ENCODE results near the gene ATP9A. TPM values are rescaled to one million over a fixed set of nuclear protein-coding genes. Genes with fewer than 3 reads are reported as not detected.

ATP9A gene
- total and polyA plus RNA-seq, 2 donors from 2014 or later = 7.1 to 40.2 TPM

- H3K27ac ChIP-seq (ENCODE audit: low read depth in 2 of 2, low read length in 2 of 2) = no peak overlapping the region
- no peak overlapping the region for H3K4me3 ChIP-seq (ENCODE audit: low read length in 3 of 3)
- H3K4me1 ChIP-seq (ENCODE audit: control insufficient read depth in 2 of 3, insufficient read depth in 2 of 3, low read depth in 1 of 3, low read length in 3 of 3) = no peaks in the 10 kb centered on the region
- peaks cover 0 to 7% (median 2%) of the 10 kb centered on the region in 3 donors for H3K36me3 ChIP-seq (ENCODE audit: control insufficient read depth in 2 of 3, insufficient read depth in 3 of 3, low read length in 3 of 3)
- DNase-seq (peak in 2 of 5 donors; percentile 21 to 75), FAIRE-seq (no peak)
- intact Hi-C loops (cut with DNase I) = no loop called here
- no peak for TF ChIP-seq CTCF (IDR thresholded peaks at IDR 0.05; ENCODE audit: borderline replicate concordance, extremely low read depth, insufficient read depth)
- H3K9me3 ChIP-seq (ENCODE audit: control insufficient read depth in 2 of 3, insufficient read depth in 1 of 3, low read length in 3 of 3) = no peaks in the 10 kb centered on the region
- no peaks in the 10 kb centered on the region for H3K27me3 ChIP-seq (ENCODE audit: control insufficient read depth, insufficient read depth, low read length)
- H3K9ac ChIP-seq (ENCODE audit: low read length in 3 of 3) = no peak overlapping the region
Observed at GRCh38 chr20:51620432-51620831, 147.8 kb downstream of the ATP9A start.

- Histone ChIP-seq H3K4me1 (ENCODE audit: control insufficient read depth in 2 of 3, insufficient read depth in 2 of 3, low read depth in 1 of 3, low read length in 3 of 3) (no peaks in the 10 kb centered on the region), H3K4me3 (ENCODE audit: low read length in 3 of 3) (no peak overlapping the region), H3K9ac (ENCODE audit: low read length in 3 of 3) (no peak overlapping the region), H3K27me3 (ENCODE audit: control insufficient read depth, insufficient read depth, low read length) (no peaks in the 10 kb centered on the region), H3K27ac (ENCODE audit: low read depth in 2 of 2, low read length in 2 of 2) (no peak overlapping the region), H3K36me3 (ENCODE audit: control insufficient read depth in 2 of 3, insufficient read depth in 3 of 3, low read length in 3 of 3) (peaks cover 2 to 4% (median 3%) of the 10 kb centered on the region in 3 donors), H3K9me3 (ENCODE audit: control insufficient read depth in 2 of 3, insufficient read depth in 1 of 3, low read length in 3 of 3) (no peaks in the 10 kb centered on the region)
- DNase-seq = no peak
- intact Hi-C loops (cut with DNase I) = no loop called here
- no peak for TF ChIP-seq CTCF (IDR thresholded peaks at IDR 0.05; ENCODE audit: borderline replicate concordance, extremely low read depth, insufficient read depth)
- FAIRE-seq = no peak
Observed at GRCh38 chr20:51616060-51616459, 152.1 kb downstream of the ATP9A start.

GRCh38 chr20:51614687-51615086 is 153.5 kb downstream of the ATP9A start:
- H3K4me1 ChIP-seq (ENCODE audit: control insufficient read depth in 2 of 3, insufficient read depth in 2 of 3, low read depth in 1 of 3, low read length in 3 of 3) = no peaks in the 10 kb centered on the region
- DNase-seq (peak in 2 of 5 donors; percentile 57 to 78), FAIRE-seq (no peak)
- intact Hi-C loops (cut with DNase I) = no loop called here
- peaks cover 2 to 4% (median 3%) of the 10 kb centered on the region in 3 donors for H3K36me3 ChIP-seq (ENCODE audit: control insufficient read depth in 2 of 3, insufficient read depth in 3 of 3, low read length in 3 of 3)
- no peak overlapping the region for H3K9ac ChIP-seq (ENCODE audit: low read length in 3 of 3)
- no peaks in the 10 kb centered on the region for H3K9me3 ChIP-seq (ENCODE audit: control insufficient read depth in 2 of 3, insufficient read depth in 1 of 3, low read length in 3 of 3)
- no peak overlapping the region for H3K27ac ChIP-seq (ENCODE audit: low read depth in 2 of 2, low read length in 2 of 2)
- H3K4me3 ChIP-seq (ENCODE audit: low read length in 3 of 3) = no peak overlapping the region
- no peak for TF ChIP-seq CTCF (IDR thresholded peaks at IDR 0.05; ENCODE audit: borderline replicate concordance, extremely low read depth, insufficient read depth)
- H3K27me3 ChIP-seq (ENCODE audit: control insufficient read depth, insufficient read depth, low read length) = no peaks in the 10 kb centered on the region

- H3K27ac ChIP-seq (ENCODE audit: low read depth in 2 of 2, low read length in 2 of 2) = no peak overlapping the region
- intact Hi-C loops (cut with DNase I) = no loop called here
- no peaks in the 10 kb centered on the region for H3K27me3 ChIP-seq (ENCODE audit: control insufficient read depth, insufficient read depth, low read length)
- no peak overlapping the region for H3K9ac ChIP-seq (ENCODE audit: low read length in 3 of 3)
- TF ChIP-seq CTCF (IDR thresholded peaks at IDR 0.05; ENCODE audit: borderline replicate concordance, extremely low read depth, insufficient read depth) = no peak
- H3K9me3 ChIP-seq (ENCODE audit: control insufficient read depth in 2 of 3, insufficient read depth in 1 of 3, low read length in 3 of 3) = no peaks in the 10 kb centered on the region
- H3K4me1 ChIP-seq (ENCODE audit: control insufficient read depth in 2 of 3, insufficient read depth in 2 of 3, low read depth in 1 of 3, low read length in 3 of 3) = no peaks in the 10 kb centered on the region
- H3K4me3 ChIP-seq (ENCODE audit: low read length in 3 of 3) = no peak overlapping the region
- DNase-seq (peak in 2 of 5 donors; percentile 20 to 66), FAIRE-seq (no peak)
- peaks cover 2 to 4% (median 3%) of the 10 kb centered on the region in 3 donors for H3K36me3 ChIP-seq (ENCODE audit: control insufficient read depth in 2 of 3, insufficient read depth in 3 of 3, low read length in 3 of 3)
Observed at GRCh38 chr20:51613580-51613979, 154.6 kb downstream of the ATP9A start.

All from kidney (tissue), 14 donors.